HEK293 (cell line): ENCODE data around the gene NMNAT3.

Source experiments
- CTCF ChIA-PET: fragments of 350-600 bp; formaldehyde crosslinking; extraction: SDS; loops from one replicate; lab custom pipeline; 2021; ENCODE audit warnings: antibody characterized with exemption; lab: Yijun Ruan, JAX
- POLR2A ChIA-PET: fragments of 300-600 bp; formaldehyde crosslinking; extraction: SDS; loops from one replicate; lab custom pipeline; 2020; ENCODE audit warnings: antibody characterized with exemption, inconsistent platforms; lab: Yijun Ruan, JAX
- H3K27ac ChIP-seq: fragments of 200-500 bp; sonication (Bioruptor generic); 2 replicates; pipeline ENCODE4 v1.5.1; 2014; ENCODE audit warnings: low read depth, low read length, control low read depth, inconsistent platforms; ENCODE audit errors: extremely low read depth
- H3K36me3 ChIP-seq, 2 experiments: fragments of 200-500 bp in 1 of 2; sonication (Bioruptor generic) in 1 of 2; 1 replicate in 1 of 2; 2 replicates in 1 of 2; pipeline ENCODE4 v1.5.1; 2014 to 2017; ENCODE audit warnings: inconsistent platforms in 2 of 2, low read length in 2 of 2; ENCODE audit not compliant: control insufficient read depth in 2 of 2, insufficient read depth in 1 of 2
- H3K4me1 ChIP-seq: fragments of 200-500 bp; sonication (Bioruptor generic); 2 replicates; pipeline ENCODE4 v1.5.1; 2014; ENCODE audit warnings: mild to moderate bottlenecking, low read length, inconsistent platforms; ENCODE audit not compliant: control insufficient read depth, insufficient read depth
- H3K4me3 ChIP-seq: 2 replicates; pipeline ENCODE4 v1.5.1; 2011; ENCODE audit warnings: low read depth, mild to moderate bottlenecking, control low read depth, low read length, moderate library complexity
- H3K9me3 ChIP-seq: fragments of 200-500 bp; sonication (Bioruptor generic); 2 replicates; pipeline ENCODE4 v1.5.1; 2014; ENCODE audit warnings: low read depth, low read length, inconsistent platforms; ENCODE audit not compliant: control insufficient read depth, insufficient read depth
- GLIS2 ChIP-seq: fragments of 450-650 bp; formaldehyde crosslinking; IDR thresholded peaks from 2 replicates; pipeline ENCODE4 v1.5.1; 2016; ENCODE audit warnings: missing biosample characterization, missing genetic modification characterization
- HOXD13 ChIP-seq: sonication (generic); formaldehyde crosslinking; IDR thresholded peaks from 2 replicates; pipeline ENCODE4 v1.8.0; 2022; ENCODE audit warnings: missing genetic modification reagents, borderline replicate concordance
- KLF10 ChIP-seq: fragments of 450-650 bp; IDR thresholded peaks from 2 replicates; pipeline ENCODE4 v1.5.1; 2018; ENCODE audit warnings: missing biosample characterization, mild to moderate bottlenecking, missing genetic modification characterization
- KLF7 ChIP-seq: fragments of 450-650 bp; formaldehyde crosslinking; IDR thresholded peaks from 2 replicates; pipeline ENCODE4 v1.5.1; 2016; ENCODE audit warnings: missing biosample characterization, missing genetic modification characterization, borderline replicate concordance
- RBAK ChIP-seq: fragments of 450-650 bp; formaldehyde crosslinking; IDR thresholded peaks from 2 replicates; pipeline ENCODE4 v1.5.1; 2016; ENCODE audit warnings: missing biosample characterization, missing genetic modification characterization
- SALL2 ChIP-seq: fragments of 450-650 bp; formaldehyde crosslinking; IDR thresholded peaks from 2 replicates; pipeline ENCODE4 v1.5.0; 2017; ENCODE audit warnings: missing biosample characterization, mild to moderate bottlenecking, missing genetic modification characterization, borderline replicate concordance
- ZNF169 ChIP-seq: fragments of 450-650 bp; formaldehyde crosslinking; IDR thresholded peaks from 2 replicates; pipeline ENCODE4 v1.5.1; 2016; ENCODE audit warnings: missing biosample characterization, missing genetic modification characterization
- ZNF174 ChIP-seq: fragments of 450-650 bp; formaldehyde crosslinking; IDR thresholded peaks from 2 replicates; pipeline ENCODE4 v1.5.0; 2017; ENCODE audit warnings: missing biosample characterization, mild to moderate bottlenecking, missing genetic modification characterization
- ZNF175 ChIP-seq: fragments of 450-650 bp; formaldehyde crosslinking; IDR thresholded peaks from 2 replicates; pipeline ENCODE4 v1.5.1; 2016; ENCODE audit warnings: missing biosample characterization, missing genetic modification characterization
- ZNF23 ChIP-seq: fragments of 450-650 bp; formaldehyde crosslinking; IDR thresholded peaks from 2 replicates; pipeline ENCODE4 v1.5.1; 2016; ENCODE audit warnings: missing biosample characterization, missing genetic modification characterization, borderline replicate concordance
- ZNF341 ChIP-seq: fragments of 450-650 bp; formaldehyde crosslinking; IDR thresholded peaks from 2 replicates; pipeline ENCODE4; 2016; ENCODE audit warnings: low read depth, missing biosample characterization, missing genetic modification characterization
- ZNF416 ChIP-seq: fragments of 450-650 bp; formaldehyde crosslinking; IDR thresholded peaks from 2 replicates; pipeline ENCODE4 v1.5.1; 2016; ENCODE audit warnings: missing biosample characterization, missing genetic modification characterization
- ZNF561 ChIP-seq: fragments of 450-650 bp; IDR thresholded peaks from 2 replicates; pipeline ENCODE4 v1.5.1; 2018; ENCODE audit warnings: missing biosample characterization, missing genetic modification characterization, borderline replicate concordance
- ZNF571 ChIP-seq: fragments of 450-650 bp; formaldehyde crosslinking; IDR thresholded peaks from 2 replicates; pipeline ENCODE4 v1.5.0; 2017; ENCODE audit warnings: missing biosample characterization, missing genetic modification characterization
- ZNF596 ChIP-seq: fragments of 450-650 bp; IDR thresholded peaks from 2 replicates; pipeline ENCODE4 v1.5.0; 2018; ENCODE audit warnings: missing biosample characterization, mild to moderate bottlenecking, missing genetic modification characterization, moderate library complexity
- ZNF626 ChIP-seq: fragments of 450-650 bp; sonication (Bioruptor Pico); formaldehyde crosslinking; IDR thresholded peaks from 2 replicates; pipeline ENCODE4 v1.5.1; 2018; ENCODE audit warnings: missing biosample characterization, missing genetic modification characterization, inconsistent platforms
- ZNF670 ChIP-seq: fragments of 450-650 bp; formaldehyde crosslinking; IDR thresholded peaks from 2 replicates; pipeline ENCODE4 v1.5.1; 2016; ENCODE audit warnings: missing biosample characterization, missing genetic modification characterization, low read depth
- ZNF701 ChIP-seq: fragments of 450-650 bp; formaldehyde crosslinking; IDR thresholded peaks from 2 replicates; pipeline ENCODE4 v1.5.1; 2016; ENCODE audit warnings: missing biosample characterization, missing genetic modification characterization
- ZNF707 ChIP-seq: fragments of 450-650 bp; formaldehyde crosslinking; IDR thresholded peaks from 2 replicates; pipeline ENCODE4 v1.5.1; 2016; ENCODE audit warnings: missing biosample characterization, missing genetic modification characterization
- ZNF785 ChIP-seq: fragments of 450-650 bp; formaldehyde crosslinking; IDR thresholded peaks from 2 replicates; pipeline ENCODE4 v1.5.1; 2016; ENCODE audit warnings: missing biosample characterization, missing genetic modification characterization
- ZNF792 ChIP-seq: fragments of 450-650 bp; formaldehyde crosslinking; IDR thresholded peaks from 2 replicates; pipeline ENCODE4 v1.5.1; 2016; ENCODE audit warnings: missing biosample characterization, missing genetic modification characterization
- TF ChIP-seq, protein P1 (sequence below): fragments of 450-650 bp; formaldehyde crosslinking; IDR thresholded peaks from 2 replicates; pipeline ENCODE4 v1.5.1; 2016; ENCODE audit warnings: missing biosample characterization, missing genetic modification characterization
- TF ChIP-seq, protein P2 (sequence below): fragments of 450-650 bp; formaldehyde crosslinking; IDR thresholded peaks from 2 replicates; pipeline ENCODE4 v1.5.1; 2016; ENCODE audit warnings: missing biosample characterization, missing genetic modification characterization
- TF ChIP-seq, protein P3 (sequence below): fragments of 450-650 bp; formaldehyde crosslinking; IDR thresholded peaks from 2 replicates; pipeline ENCODE4 v1.5.1; 2017; ENCODE audit warnings: missing biosample characterization, missing genetic modification characterization
- TF ChIP-seq, protein P4 (sequence below): fragments of 450-650 bp; formaldehyde crosslinking; IDR thresholded peaks from 2 replicates; pipeline ENCODE4 v1.5.1; 2017; ENCODE audit warnings: missing biosample characterization, missing genetic modification characterization
- TF ChIP-seq, protein P5 (sequence below): fragments of 450-650 bp; formaldehyde crosslinking; IDR thresholded peaks from 2 replicates; pipeline ENCODE4 v1.5.1; 2016; ENCODE audit warnings: missing biosample characterization, missing genetic modification characterization

Gene NMNAT3

DNA sequence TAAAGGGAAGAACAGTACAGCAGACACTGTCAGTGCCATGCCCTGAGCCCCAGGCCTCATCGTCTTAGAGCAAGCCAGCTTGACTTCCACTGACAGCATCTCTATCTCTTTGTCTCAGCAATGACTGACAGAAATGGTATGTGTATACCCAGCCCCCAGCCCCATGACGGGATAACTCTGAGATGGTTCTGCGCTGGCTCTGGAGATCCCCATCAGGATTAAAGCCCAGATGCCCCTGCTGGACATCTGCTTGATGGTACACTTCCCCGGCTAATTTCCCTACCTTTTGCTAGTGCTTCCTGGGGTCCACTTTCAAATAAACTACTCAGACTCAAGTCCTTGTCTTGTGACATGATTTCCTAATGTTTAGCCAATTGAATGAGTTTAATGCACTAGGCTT is 7.6 kb downstream of the NMNAT3 start:
- no peaks in the 10 kb centered on the region for H3K9me3 ChIP-seq
- H3K4me1 ChIP-seq: no peaks in the 10 kb centered on the region
- TF ChIP-seq, protein P1, sequence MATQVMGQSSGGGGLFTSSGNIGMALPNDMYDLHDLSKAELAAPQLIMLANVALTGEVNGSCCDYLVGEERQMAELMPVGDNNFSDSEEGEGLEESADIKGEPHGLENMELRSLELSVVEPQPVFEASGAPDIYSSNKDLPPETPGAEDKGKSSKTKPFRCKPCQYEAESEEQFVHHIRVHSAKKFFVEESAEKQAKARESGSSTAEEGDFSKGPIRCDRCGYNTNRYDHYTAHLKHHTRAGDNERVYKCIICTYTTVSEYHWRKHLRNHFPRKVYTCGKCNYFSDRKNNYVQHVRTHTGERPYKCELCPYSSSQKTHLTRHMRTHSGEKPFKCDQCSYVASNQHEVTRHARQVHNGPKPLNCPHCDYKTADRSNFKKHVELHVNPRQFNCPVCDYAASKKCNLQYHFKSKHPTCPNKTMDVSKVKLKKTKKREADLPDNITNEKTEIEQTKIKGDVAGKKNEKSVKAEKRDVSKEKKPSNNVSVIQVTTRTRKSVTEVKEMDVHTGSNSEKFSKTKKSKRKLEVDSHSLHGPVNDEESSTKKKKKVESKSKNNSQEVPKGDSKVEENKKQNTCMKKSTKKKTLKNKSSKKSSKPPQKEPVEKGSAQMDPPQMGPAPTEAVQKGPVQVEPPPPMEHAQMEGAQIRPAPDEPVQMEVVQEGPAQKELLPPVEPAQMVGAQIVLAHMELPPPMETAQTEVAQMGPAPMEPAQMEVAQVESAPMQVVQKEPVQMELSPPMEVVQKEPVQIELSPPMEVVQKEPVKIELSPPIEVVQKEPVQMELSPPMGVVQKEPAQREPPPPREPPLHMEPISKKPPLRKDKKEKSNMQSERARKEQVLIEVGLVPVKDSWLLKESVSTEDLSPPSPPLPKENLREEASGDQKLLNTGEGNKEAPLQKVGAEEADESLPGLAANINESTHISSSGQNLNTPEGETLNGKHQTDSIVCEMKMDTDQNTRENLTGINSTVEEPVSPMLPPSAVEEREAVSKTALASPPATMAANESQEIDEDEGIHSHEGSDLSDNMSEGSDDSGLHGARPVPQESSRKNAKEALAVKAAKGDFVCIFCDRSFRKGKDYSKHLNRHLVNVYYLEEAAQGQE (tag by site-specific recombination): no peak
- TF ChIP-seq GLIS2 (tag by site-specific recombination) (no peak), KLF7 (tag by site-specific recombination) (no peak), ZNF341 (tag by site-specific recombination) (no peak), ZNF792 (tag by site-specific recombination) (no peak), ZNF169 (tag by site-specific recombination) (no peak), ZNF416 (tag by site-specific recombination) (no peak), ZNF596 (tag by site-specific recombination) (no peak), ZNF707 (tag by site-specific recombination) (no peak)
- TF ChIP-seq, protein P2, sequence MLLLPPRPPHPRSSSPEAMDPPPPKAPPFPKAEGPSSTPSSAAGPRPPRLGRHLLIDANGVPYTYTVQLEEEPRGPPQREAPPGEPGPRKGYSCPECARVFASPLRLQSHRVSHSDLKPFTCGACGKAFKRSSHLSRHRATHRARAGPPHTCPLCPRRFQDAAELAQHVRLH (tag by site-specific recombination): no peak
- TF ChIP-seq, protein P3, sequence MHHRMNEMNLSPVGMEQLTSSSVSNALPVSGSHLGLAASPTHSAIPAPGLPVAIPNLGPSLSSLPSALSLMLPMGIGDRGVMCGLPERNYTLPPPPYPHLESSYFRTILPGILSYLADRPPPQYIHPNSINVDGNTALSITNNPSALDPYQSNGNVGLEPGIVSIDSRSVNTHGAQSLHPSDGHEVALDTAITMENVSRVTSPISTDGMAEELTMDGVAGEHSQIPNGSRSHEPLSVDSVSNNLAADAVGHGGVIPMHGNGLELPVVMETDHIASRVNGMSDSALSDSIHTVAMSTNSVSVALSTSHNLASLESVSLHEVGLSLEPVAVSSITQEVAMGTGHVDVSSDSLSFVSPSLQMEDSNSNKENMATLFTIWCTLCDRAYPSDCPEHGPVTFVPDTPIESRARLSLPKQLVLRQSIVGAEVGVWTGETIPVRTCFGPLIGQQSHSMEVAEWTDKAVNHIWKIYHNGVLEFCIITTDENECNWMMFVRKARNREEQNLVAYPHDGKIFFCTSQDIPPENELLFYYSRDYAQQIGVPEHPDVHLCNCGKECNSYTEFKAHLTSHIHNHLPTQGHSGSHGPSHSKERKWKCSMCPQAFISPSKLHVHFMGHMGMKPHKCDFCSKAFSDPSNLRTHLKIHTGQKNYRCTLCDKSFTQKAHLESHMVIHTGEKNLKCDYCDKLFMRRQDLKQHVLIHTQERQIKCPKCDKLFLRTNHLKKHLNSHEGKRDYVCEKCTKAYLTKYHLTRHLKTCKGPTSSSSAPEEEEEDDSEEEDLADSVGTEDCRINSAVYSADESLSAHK (tag by site-specific recombination): no peak
- H3K36me3 ChIP-seq: no peaks in the 10 kb centered on the region
- no peak overlapping the region for H3K27ac ChIP-seq
- ChIA-PET POLR2A (no interaction called here), CTCF (no interaction called here)
- no peak overlapping the region for H3K4me3 ChIP-seq

DNA sequence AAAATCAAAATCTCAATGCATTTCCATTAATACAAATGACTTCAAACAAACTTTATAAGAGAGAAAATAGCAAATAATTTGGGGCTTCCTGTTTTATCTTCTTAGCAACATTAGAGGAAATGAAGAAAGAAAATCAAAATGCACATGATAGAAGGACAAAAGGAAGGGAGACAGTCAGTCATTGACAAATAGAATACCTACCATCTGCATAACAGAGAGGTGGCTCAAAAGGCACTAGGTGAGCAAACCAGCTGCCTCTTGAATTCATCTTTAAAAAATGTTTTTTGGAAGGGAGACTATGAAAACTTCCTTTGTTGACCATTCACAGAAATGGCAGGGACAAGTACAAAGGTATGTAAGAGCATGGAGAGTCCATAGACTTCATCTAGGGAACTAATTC is 9.4 kb downstream of the NMNAT3 start:
- H3K36me3 ChIP-seq: no peaks in the 10 kb centered on the region
- no peaks in the 10 kb centered on the region for H3K4me1 ChIP-seq
- TF ChIP-seq ZNF571 (tag by site-specific recombination): no peak
- TF ChIP-seq, protein P4, sequence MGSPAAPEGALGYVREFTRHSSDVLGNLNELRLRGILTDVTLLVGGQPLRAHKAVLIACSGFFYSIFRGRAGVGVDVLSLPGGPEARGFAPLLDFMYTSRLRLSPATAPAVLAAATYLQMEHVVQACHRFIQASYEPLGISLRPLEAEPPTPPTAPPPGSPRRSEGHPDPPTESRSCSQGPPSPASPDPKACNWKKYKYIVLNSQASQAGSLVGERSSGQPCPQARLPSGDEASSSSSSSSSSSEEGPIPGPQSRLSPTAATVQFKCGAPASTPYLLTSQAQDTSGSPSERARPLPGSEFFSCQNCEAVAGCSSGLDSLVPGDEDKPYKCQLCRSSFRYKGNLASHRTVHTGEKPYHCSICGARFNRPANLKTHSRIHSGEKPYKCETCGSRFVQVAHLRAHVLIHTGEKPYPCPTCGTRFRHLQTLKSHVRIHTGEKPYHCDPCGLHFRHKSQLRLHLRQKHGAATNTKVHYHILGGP (tag by site-specific recombination): no peak
- no peak for TF ChIP-seq SALL2 (tag by site-specific recombination)
- no peak for TF ChIP-seq ZNF785 (tag by site-specific recombination)
- no peak for TF ChIP-seq ZNF174
- TF ChIP-seq ZNF561 (tag by site-specific recombination): no peak
- TF ChIP-seq, protein P5, sequence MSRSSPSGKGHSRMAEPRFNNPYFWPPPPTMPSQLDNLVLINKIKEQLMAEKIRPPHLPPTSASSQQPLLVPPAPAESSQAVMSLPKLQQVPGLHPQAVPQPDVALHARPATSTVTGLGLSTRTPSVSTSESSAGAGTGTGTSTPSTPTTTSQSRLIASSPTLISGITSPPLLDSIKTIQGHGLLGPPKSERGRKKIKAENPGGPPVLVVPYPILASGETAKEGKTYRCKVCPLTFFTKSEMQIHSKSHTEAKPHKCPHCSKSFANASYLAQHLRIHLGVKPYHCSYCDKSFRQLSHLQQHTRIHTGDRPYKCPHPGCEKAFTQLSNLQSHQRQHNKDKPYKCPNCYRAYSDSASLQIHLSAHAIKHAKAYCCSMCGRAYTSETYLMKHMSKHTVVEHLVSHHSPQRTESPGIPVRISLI (tag by site-specific recombination): no peak
- TF ChIP-seq ZNF23 (tag by site-specific recombination): no peak
- TF ChIP-seq RBAK (tag by site-specific recombination): no peak
- no peak for TF ChIP-seq ZNF175
- TF ChIP-seq ZNF701 (tag by site-specific recombination): no peak
- no peak for TF ChIP-seq ZNF626 (tag by site-specific recombination)
- no peak for TF ChIP-seq HOXD13 (CRISPR knock-in tag)
- TF ChIP-seq KLF10 (tag by site-specific recombination): no peak
- TF ChIP-seq ZNF670 (tag by site-specific recombination): no peak
- H3K4me3 ChIP-seq: no peak overlapping the region
- no peaks in the 10 kb centered on the region for H3K9me3 ChIP-seq
- ChIA-PET POLR2A (no interaction called here), CTCF (no interaction called here)
- H3K27ac ChIP-seq: no peak overlapping the region
